GM12872 (cell line): ENCODE measurements around the gene ADH6.

Experiments
- TF ChIP-seq, protein P1 (sequence below): IDR thresholded peaks from 3 replicates; pipeline ENCODE4 v1.5.1; 2011; ENCODE audit warnings: low read depth, mild to moderate bottlenecking, low read length, moderate library complexity; ENCODE audit not compliant: insufficient read depth

ADH6 gene

DNA sequence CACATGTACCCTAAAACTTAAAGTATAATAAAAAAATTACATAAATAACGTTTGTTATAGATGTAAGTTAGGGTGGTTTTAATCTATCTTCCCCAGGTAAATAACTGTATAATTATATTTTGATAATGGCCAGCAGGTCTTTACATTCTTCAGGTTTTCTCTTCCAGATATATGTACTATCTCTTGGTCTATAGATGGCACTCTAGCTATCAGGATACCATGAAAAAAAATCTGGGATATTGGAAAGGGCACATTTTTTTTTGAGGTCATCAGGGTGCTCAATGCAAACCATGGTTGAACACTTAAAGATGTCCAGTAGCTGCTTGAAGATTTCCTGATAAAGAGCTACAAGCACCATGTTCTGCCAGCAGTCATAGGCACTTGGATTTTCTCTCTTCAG, 59.3 kb downstream of the ADH6 start:
- TF ChIP-seq, protein P1, sequence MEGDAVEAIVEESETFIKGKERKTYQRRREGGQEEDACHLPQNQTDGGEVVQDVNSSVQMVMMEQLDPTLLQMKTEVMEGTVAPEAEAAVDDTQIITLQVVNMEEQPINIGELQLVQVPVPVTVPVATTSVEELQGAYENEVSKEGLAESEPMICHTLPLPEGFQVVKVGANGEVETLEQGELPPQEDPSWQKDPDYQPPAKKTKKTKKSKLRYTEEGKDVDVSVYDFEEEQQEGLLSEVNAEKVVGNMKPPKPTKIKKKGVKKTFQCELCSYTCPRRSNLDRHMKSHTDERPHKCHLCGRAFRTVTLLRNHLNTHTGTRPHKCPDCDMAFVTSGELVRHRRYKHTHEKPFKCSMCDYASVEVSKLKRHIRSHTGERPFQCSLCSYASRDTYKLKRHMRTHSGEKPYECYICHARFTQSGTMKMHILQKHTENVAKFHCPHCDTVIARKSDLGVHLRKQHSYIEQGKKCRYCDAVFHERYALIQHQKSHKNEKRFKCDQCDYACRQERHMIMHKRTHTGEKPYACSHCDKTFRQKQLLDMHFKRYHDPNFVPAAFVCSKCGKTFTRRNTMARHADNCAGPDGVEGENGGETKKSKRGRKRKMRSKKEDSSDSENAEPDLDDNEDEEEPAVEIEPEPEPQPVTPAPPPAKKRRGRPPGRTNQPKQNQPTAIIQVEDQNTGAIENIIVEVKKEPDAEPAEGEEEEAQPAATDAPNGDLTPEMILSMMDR, result 0 out of 3 replicates have a peak, but pooled peaks have one; percentile 3

DNA sequence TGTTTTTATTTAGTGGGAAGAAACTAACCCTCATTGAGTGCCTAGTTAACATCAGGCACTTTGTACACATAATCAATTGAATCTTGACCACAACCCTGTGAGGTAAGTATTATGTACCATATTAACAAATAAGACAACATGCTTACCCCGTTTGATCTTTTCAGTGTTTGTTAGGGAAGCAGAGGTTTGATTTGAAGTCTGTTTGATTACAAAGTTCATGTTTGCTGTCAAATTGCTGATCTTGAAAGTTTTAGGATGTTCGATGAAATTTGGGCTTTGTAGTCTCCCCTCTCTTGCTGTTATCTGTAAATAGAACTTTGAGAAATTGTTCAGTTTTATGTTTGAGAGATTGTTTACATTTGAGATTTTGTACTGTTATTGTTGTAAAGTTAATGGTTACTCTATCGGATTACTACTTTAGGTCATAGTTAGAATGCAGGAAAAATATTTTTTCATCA, 61.5 kb downstream of the ADH6 start:
- TF ChIP-seq, protein P1, result no peak

DNA sequence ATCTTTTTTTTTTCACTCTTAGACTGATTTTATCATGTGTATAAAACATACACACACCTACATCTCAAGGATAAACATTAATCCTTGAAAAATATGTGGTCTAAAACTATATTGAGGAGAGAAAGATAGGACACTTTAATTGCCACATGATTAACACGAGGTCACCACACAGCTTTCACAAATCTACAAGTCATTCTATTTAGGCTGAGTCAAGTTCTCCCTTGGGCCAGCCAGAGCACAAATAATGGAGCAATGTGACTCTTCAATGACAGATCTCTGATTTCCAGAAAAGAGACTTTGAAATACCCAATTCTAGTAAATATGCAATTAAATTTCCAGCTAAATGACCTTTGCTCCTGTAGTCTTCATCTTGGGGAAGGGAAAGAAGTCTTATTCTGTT, 62.1 kb downstream of the ADH6 start:
- TF ChIP-seq, protein P1, result no peak

DNA sequence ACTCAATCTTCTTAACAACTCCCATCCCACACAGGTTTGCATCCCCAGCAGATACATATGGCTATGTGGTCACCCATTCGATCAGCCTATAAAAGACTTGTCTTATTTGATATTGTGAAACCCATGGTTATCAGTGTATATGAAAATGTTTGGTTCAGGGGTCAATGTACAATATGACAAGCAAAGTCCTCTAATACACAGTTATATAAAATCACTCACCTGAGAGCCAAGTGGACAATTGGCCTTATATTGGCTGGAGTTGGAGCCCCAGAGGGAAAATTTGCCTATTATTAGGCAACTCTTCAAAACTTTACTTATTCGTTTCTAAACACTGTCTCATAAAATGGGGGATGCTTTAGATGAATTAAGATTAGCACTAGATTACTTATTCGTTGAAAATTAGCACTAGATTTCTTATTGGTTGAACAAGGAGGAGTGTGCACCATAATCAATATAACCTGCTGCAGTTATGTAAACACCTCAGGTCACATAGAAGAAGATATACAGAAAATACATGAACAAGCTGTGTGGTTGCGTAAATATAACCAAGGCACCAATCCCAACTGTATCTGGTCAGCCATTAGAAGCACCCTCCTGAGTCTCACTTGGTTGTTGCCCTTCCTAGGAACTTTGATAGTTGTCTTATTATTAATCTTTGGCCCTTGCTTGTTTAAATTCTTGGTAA, 64.2 kb downstream of the ADH6 start:
- TF ChIP-seq, protein P1, result no peak
